H1 (cell line): ENCODE data around the gene VEPH1. TPM values are rescaled to one million over a fixed set of nuclear protein-coding genes. Genes with fewer than 3 reads are reported as not detected.

Experiments
- CHD7 ChIP-seq: fragments of 300-600 bp; sonication (generic); IDR thresholded peaks from 2 replicates; pipeline ENCODE4 v1.7.1; 2012; ENCODE audit warnings: low read length, moderate library complexity, mild to moderate bottlenecking, inconsistent platforms; ENCODE audit not compliant: insufficient replicate concordance
- polyA plus RNA-seq, 7 experiments: library from polyadenylated mRNA; depleted of rRNA in 3 of 7; stranded (reverse) in 5 of 7; unstranded in 2 of 7; fragments of >200 nt in 5 of 7; fragments of 200-250 nt in 2 of 7; gene quantifications; 1 replicate in 5 of 7; 2 replicates in 1 of 7; 4 replicates in 1 of 7; pipeline versions ENCODE4 v1.2.1 to v1.2.3, GENCODE V29; 2011 to 2013; ENCODE audit warnings: missing spikeins in 2 of 7, mixed read lengths in 2 of 7
- total RNA-seq: library from RNA; stranded (reverse); fragmentation: NEBNext Ultra II Directional; extraction: Animal tissue kit (Norgen Biotek cat#: 25700); gene quantifications from 2 replicates; pipeline ENCODE4 v1.2.1, GENCODE V29; 2021

The VEPH1 gene
- total and polyA plus RNA-seq, 2 of the 8 experiments (the other 6 are each of a cell fraction or from before 2014, with no cell fraction given), result 12.0 to 18.3 TPM

- no peak for TF ChIP-seq CHD7
These were observed 24.1 kb upstream of the VEPH1 start (continued) for GRCh38 chr3:157527131-157527881.
